VCaP (cell line): ENCODE measurements around the gene ACOT7.

Experiments
- H3K27ac ChIP-seq: fragments of 450-650 bp; 2 replicates; pipeline ENCODE4 v1.5.1; 2017
- CTCF ChIP-seq: fragments of 450-650 bp; conservative IDR thresholded peaks from 2 replicates; pipeline ENCODE4 v1.5.1; 2017; ENCODE audit warnings: mild to moderate bottlenecking, moderate library complexity

The ACOT7 gene

GRCh38 chr1:6239950-6240768, 153.4 kb downstream of the ACOT7 start:
- H3K27ac ChIP-seq: no peak overlapping the region
- TF ChIP-seq CTCF: no peak

GRCh38 chr1:6239213-6239752, 154.3 kb downstream of the ACOT7 start:
- no peak overlapping the region for H3K27ac ChIP-seq
- TF ChIP-seq CTCF: no peak

- H3K27ac ChIP-seq: no peak overlapping the region
- TF ChIP-seq CTCF: no peak
These were observed 156.5 kb downstream of the ACOT7 start for GRCh38 chr1:6237093-6237492.

GRCh38 chr1:6235296-6235677, 158.3 kb downstream of the ACOT7 start:
- TF ChIP-seq CTCF: no peak
- H3K27ac ChIP-seq: peak overlapping the region; percentile 91

GRCh38 chr1:6234502-6235295, 158.9 kb downstream of the ACOT7 start:
- H3K27ac ChIP-seq: peak overlapping the region; percentile 91
- TF ChIP-seq CTCF: no peak

GRCh38 chr1:6233376-6233775, 160.2 kb downstream of the ACOT7 start:
- TF ChIP-seq CTCF: no peak
- no peak overlapping the region for H3K27ac ChIP-seq

GRCh38 chr1:6225651-6226050, 167.9 kb downstream of the ACOT7 start:
- no peak for TF ChIP-seq CTCF
- no peak overlapping the region for H3K27ac ChIP-seq
